HepG2 (cell line): ENCODE data around the gene C1QTNF5. TPM values are rescaled to one million over a fixed set of nuclear protein-coding genes. Genes with fewer than 3 reads are reported as not detected.

Experiments
- ATAC-seq: fragments of 200-7000 bp; cut with Tn5 transposase; 3 replicates; pipeline ENCODE4 v1.9.1; 2020; ENCODE audit warnings: mild to moderate bottlenecking, moderate library complexity
- BruUV-seq: library from RNA; stranded (reverse); fragments of 400-500 nt; replicated peaks from 2 replicates; lab custom pipeline; 2021; lab: Mats Ljungman, UMichigan
- CTCF ChIA-PET: fragments of 300-600 bp; formaldehyde crosslinking; extraction: SDS; loops from one replicate; lab custom pipeline; 2021; ENCODE audit warnings: low total read pairs, inconsistent platforms, low intra/inter-chr PET ratio; lab: Yijun Ruan, JAX
- POLR2A ChIA-PET: fragments of 350-600 bp; sonication (Branson Sonifier 250); formaldehyde crosslinking; loops from one replicate; lab custom pipeline; 2020; ENCODE audit warnings: antibody characterized with exemption, inconsistent platforms; lab: Yijun Ruan, JAX
- DNase-seq: peaks from one replicate; pipeline ENCODE4 v3.0.0-alpha.2; 2015; ENCODE audit warnings: low spot score
- FAIRE-seq: peaks from 3 replicates; lab custom pipeline; 2011; peaks lifted over from hg19 to GRCh38; lab: Jason Lieb, UNC
- H2AFZ ChIP-seq: one replicate; pipeline ENCODE4 v1.6.1; 2011; ENCODE audit warnings: low read length, inconsistent platforms
- H3K27ac ChIP-seq: fragments of 300-600 bp; 3 replicates; pipeline ENCODE4 v1.8.0; 2011; ENCODE audit warnings: mixed run types, mild to moderate bottlenecking, mixed read lengths, low read length, inconsistent platforms; ENCODE audit not compliant: insufficient read depth; ENCODE audit errors: extremely low read length
- H3K27me3 ChIP-seq, 2 experiments: fragments of 200-600 bp in 1 of 2; 2 replicates in 1 of 2; 3 replicates in 1 of 2; pipeline versions ENCODE4 v1.6.0 to v1.8.0; 2011; ENCODE audit warnings: low read length in 2 of 2, mild to moderate bottlenecking in 2 of 2, moderate library complexity in 2 of 2, inconsistent platforms in 1 of 2; ENCODE audit not compliant: insufficient read depth in 2 of 2, control insufficient read depth in 1 of 2
- H3K36me3 ChIP-seq, 2 experiments: fragments of 200-600 bp in 1 of 2; replicated peaks in 1 of 2; 2 replicates in 1 of 2; 3 replicates in 1 of 2; pipeline versions ENCODE4 v1.5.1 to v1.8.0; 2011; ENCODE audit warnings: low read length in 2 of 2, inconsistent platforms in 1 of 2; ENCODE audit not compliant: insufficient read depth in 2 of 2, control insufficient read depth in 1 of 2
- H3K4me1 ChIP-seq: 2 replicates; pipeline ENCODE4 v1.5.1; 2012; ENCODE audit warnings: low read length, inconsistent platforms; ENCODE audit not compliant: insufficient read depth
- H3K4me2 ChIP-seq: 2 replicates; pipeline ENCODE4 v1.6.0; 2011; ENCODE audit warnings: low read depth, low read length, inconsistent platforms
- H3K4me3 ChIP-seq, 3 experiments: fragments of 200-600 bp in 1 of 3; sonication (generic), shearing (Covaris generic) in 1 of 3; replicated peaks in 1 of 3; 2 replicates each; pipeline ENCODE4 v1.5.1; 2011 to 2016; ENCODE audit warnings: low read length in 3 of 3, inconsistent platforms in 2 of 3, low read depth in 2 of 3, mild to moderate bottlenecking in 2 of 3, control low read depth in 1 of 3, mixed read lengths in 1 of 3; ENCODE audit not compliant: insufficient read depth in 1 of 3
- H3K79me2 ChIP-seq: one replicate; pipeline ENCODE4 v1.6.1; 2011; ENCODE audit warnings: low read length, inconsistent platforms; ENCODE audit not compliant: insufficient read depth
- H3K9ac ChIP-seq: 2 replicates; pipeline ENCODE4 v1.6.0; 2011; ENCODE audit warnings: mild to moderate bottlenecking, low read depth, low read length, inconsistent platforms; ENCODE audit not compliant: insufficient read depth
- H3K9me3 ChIP-seq: 2 replicates; pipeline ENCODE4 v1.5.1; 2012; ENCODE audit warnings: mild to moderate bottlenecking, low read length
- H4K20me1 ChIP-seq: 2 replicates; pipeline ENCODE4 v1.6.0; 2011; ENCODE audit warnings: inconsistent platforms, mild to moderate bottlenecking, low read length, moderate library complexity; ENCODE audit not compliant: insufficient read depth
- CBX5 ChIP-seq: sonication (generic); formaldehyde crosslinking; IDR thresholded peaks from 2 replicates; pipeline ENCODE4 v1.4.0; 2020; ENCODE audit warnings: missing genetic modification reagents, borderline replicate concordance
- HNRNPK ChIP-seq: fragments of 200-400 bp; formaldehyde crosslinking; IDR thresholded peaks from 2 replicates; pipeline ENCODE4 v1.6.1; 2018; ENCODE audit warnings: low read length, low read depth, moderate library complexity, mild to moderate bottlenecking; ENCODE audit not compliant: poor library complexity, severe bottlenecking
- PCBP1 ChIP-seq: fragments of 200-400 bp; formaldehyde crosslinking; IDR thresholded peaks from 2 replicates; pipeline ENCODE4 v1.6.1; 2017; ENCODE audit warnings: mild to moderate bottlenecking, low read depth, low read length, borderline replicate concordance
- YEATS2 ChIP-seq: sonication (generic); formaldehyde crosslinking; IDR thresholded peaks from 2 replicates; pipeline ENCODE4 v1.4.0; 2020; ENCODE audit warnings: missing genetic modification reagents, borderline replicate concordance
- WGBS: methylation state at CpG from one replicate; pipeline ENCODE4 v1.1.6; 2017; ENCODE audit warnings: low lambda C conversion rate; 5-methylcytosine and 5-hydroxymethylcytosine counted together
- in situ Hi-C: cut with HindIII; loops from 2 replicates; pipeline ENCODE4 v1.10.0; 2017; ENCODE audit warnings: low pct_unique_long_range_greater_than_20kb; ENCODE audit not compliant: extremely low pct_ligation_motif_present
- intact Hi-C: fragments of 100-400 bp; cut with micrococcal nuclease; formaldehyde crosslinking; loops from one replicate; pipeline ENCODE4 v1.10.0; 2022; ENCODE audit not compliant: unreplicated experiment
- polyA plus RNA-seq, 8 experiments: library from polyadenylated mRNA; depleted of rRNA in 3 of 8; stranded (reverse) in 7 of 8; unstranded in 1 of 8; fragments of >200 nt; fragmentation: Illumina TruSeq in 4 of 8; extraction: Trizol in 4 of 8; gene quantifications; 2 replicates each; pipeline versions ENCODE4 v1.2.1 to v1.2.3, GENCODE V29; 2011 to 2016; ENCODE audit warnings: low read depth in 4 of 8, missing spikeins in 1 of 8, mixed read lengths in 1 of 8; ENCODE audit not compliant: insufficient read depth in 1 of 8
- total RNA-seq, 5 experiments: library from RNA; depleted of rRNA; stranded (reverse); fragments of >200 nt; fragmentation: Illumina TruSeq; extraction: Trizol; gene quantifications; 2 replicates each; pipeline ENCODE4 v1.2.3, GENCODE V29; 2016; ENCODE audit warnings: low read depth in 1 of 5
- TF ChIP-seq, protein P1 (sequence below), 2 experiments: sonication (generic) in 1 of 2; formaldehyde crosslinking in 1 of 2; IDR thresholded peaks; 2 replicates each; pipeline versions ENCODE4 v1.5.1 to v1.6.1; 2011 to 2020; ENCODE audit warnings: borderline replicate concordance in 1 of 2, low read depth in 1 of 2, low read length in 1 of 2, mild to moderate bottlenecking in 1 of 2, missing genetic modification reagents in 1 of 2, moderate library complexity in 1 of 2
- TF ChIP-seq, protein P2 (sequence below): sonication (generic); formaldehyde crosslinking; conservative IDR thresholded peaks from 2 replicates; pipeline ENCODE4 v1.4.0; 2020; ENCODE audit warnings: missing genetic modification reagents

Gene C1QTNF5
- total and polyA plus RNA-seq, 2 of the 13 experiments (the other 11 are each of a cell fraction or from before 2014, with no cell fraction given) = 0.86 to 1.2 TPM

DNA sequence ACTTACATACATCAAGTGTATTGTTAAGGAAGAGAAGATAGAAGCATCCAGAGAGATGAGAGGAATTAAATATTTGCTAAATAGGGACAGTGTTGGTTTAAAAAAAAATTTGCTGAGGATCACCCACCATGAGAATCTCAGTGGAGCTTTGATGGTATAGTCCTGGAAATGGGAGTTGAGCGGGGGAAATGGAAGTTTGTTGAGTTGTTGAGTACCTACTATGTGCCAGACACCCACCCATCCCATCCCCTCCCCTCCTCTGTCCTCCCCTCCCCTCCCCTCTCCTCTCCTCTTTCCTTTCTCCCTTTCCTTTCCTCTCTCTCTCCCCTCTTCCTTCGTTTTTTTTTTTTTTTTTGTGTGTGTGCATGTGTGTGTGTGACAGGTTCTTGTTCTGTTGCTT is 10.5 kb upstream of the C1QTNF5 start:
- in situ Hi-C loops = no loop called here
- ATAC-seq = no peak
- H3K27me3 ChIP-seq = 0 out of 5 replicates have a peak, but pooled peaks cover 0 to 4% of the 10 kb centered on the region in 2 experiments
- 0 out of 5 replicates have a peak, but pooled peaks cover 0 to 3% of the 10 kb centered on the region in 2 experiments for H3K36me3 ChIP-seq
- no peaks in the 10 kb centered on the region for H4K20me1 ChIP-seq
- H3K4me3 ChIP-seq = no peak overlapping the region
- no peaks in the 10 kb centered on the region for H3K79me2 ChIP-seq
- FAIRE-seq = no peak
- H3K4me1 ChIP-seq = peaks cover 71% of the 10 kb centered on the region
- H3K9ac ChIP-seq = no peak overlapping the region
- TF ChIP-seq, protein P1, sequence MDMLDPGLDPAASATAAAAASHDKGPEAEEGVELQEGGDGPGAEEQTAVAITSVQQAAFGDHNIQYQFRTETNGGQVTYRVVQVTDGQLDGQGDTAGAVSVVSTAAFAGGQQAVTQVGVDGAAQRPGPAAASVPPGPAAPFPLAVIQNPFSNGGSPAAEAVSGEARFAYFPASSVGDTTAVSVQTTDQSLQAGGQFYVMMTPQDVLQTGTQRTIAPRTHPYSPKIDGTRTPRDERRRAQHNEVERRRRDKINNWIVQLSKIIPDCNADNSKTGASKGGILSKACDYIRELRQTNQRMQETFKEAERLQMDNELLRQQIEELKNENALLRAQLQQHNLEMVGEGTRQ (IDR thresholded peaks at IDR 0.05; ENCODE audit: low read depth, low read length) = no peak
- TF ChIP-seq, protein P1 (CRISPR knock-in tag; IDR thresholded peaks at IDR 0.05; ENCODE audit: borderline replicate concordance) = no peak
- TF ChIP-seq YEATS2 (CRISPR knock-in tag) (no peak), PCBP1 (0 out of 2 replicates have a peak, but pooled peaks have one; percentile 49), HNRNPK (peak; percentile 86)
- H3K4me2 ChIP-seq = no peak overlapping the region
- no peaks in the 10 kb centered on the region for H3K9me3 ChIP-seq
- no peak overlapping the region for H3K27ac ChIP-seq
- intact Hi-C loops = no loop called here
- BruUV-seq = no TSS peak
- WGBS = 18% methylated on average over 2 of the region's 2 CpGs
- ChIA-PET POLR2A (interaction anchor here (1.2 kb wide), 1 partner anchor 17 kb away, joined by 5 read pairs; no protein-coding TSS in a partner anchor), CTCF (no interaction called here)
- no peak overlapping the region for H2AFZ ChIP-seq
- no peak for DNase-seq

DNA sequence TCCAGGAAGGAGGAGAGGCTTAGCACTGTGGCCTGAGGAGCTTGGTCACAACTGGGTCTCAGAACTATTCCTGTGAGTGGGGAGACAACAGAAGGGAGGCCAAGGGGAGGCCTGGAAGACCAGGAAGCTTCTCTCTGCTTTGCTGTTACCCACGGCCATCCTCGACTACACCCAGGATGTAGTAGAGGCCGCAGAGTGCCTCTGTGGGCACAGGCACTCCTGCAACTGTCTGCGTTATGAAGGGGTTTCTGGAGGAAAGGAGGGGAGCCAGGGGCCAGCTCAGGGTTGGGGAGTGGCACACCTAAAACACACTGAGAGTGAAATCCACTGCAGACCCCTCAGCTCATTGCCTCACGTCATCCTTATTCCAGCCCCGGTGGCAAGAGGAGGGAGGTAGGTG is 9.6 kb upstream of the C1QTNF5 start:
- H3K4me1 ChIP-seq = peaks cover 65% of the 10 kb centered on the region
- in situ Hi-C loops = no loop called here
- ChIA-PET POLR2A (interaction anchor here (0.6 to 1.2 kb wide), 4 partner anchors 10 to 468 kb away, joined by 3 to 5 read pairs (median 4); no protein-coding TSS in a partner anchor), CTCF (no interaction called here)
- H3K9me3 ChIP-seq = no peaks in the 10 kb centered on the region
- DNase-seq (no peak), FAIRE-seq (no peak), ATAC-seq (no peak)
- no peak overlapping the region for H3K4me3 ChIP-seq
- peaks cover 0 to 13% of the 10 kb centered on the region in 2 experiments; a peak in 3 of 5 replicates for H3K27me3 ChIP-seq
- no peaks in the 10 kb centered on the region for H3K36me3 ChIP-seq
- BruUV-seq = no TSS peak
- H2AFZ ChIP-seq = no peak overlapping the region
- H3K79me2 ChIP-seq = no peaks in the 10 kb centered on the region
- no peak overlapping the region for H3K27ac ChIP-seq
- H3K4me2 ChIP-seq = no peak overlapping the region; the same call in 1 of the 2 replicates
- WGBS = 39% methylated on average over 6 of the region's 6 CpGs
- H3K9ac ChIP-seq = no peak overlapping the region
- no peaks in the 10 kb centered on the region for H4K20me1 ChIP-seq
- intact Hi-C loops = no loop called here
- TF ChIP-seq, protein P2, sequence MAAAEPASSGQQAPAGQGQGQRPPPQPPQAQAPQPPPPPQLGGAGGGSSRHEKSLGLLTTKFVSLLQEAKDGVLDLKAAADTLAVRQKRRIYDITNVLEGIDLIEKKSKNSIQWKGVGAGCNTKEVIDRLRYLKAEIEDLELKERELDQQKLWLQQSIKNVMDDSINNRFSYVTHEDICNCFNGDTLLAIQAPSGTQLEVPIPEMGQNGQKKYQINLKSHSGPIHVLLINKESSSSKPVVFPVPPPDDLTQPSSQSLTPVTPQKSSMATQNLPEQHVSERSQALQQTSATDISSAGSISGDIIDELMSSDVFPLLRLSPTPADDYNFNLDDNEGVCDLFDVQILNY (CRISPR knock-in tag) = no peak
- no peak for TF ChIP-seq CBX5 (CRISPR knock-in tag)
